NOMO-1 (cell line): ENCODE measurements around the gene USP54.
"Not testable (repeated sequence)": the region's sequence is repeated elsewhere in the genome, so short reads cannot be mapped to it uniquely, and the experiment has no call there.

Experiments
- DNase-seq, 2 experiments: peaks; one replicate each; lab custom pipeline; 2025; ENCODE audit not compliant: unreplicated experiment in 2 of 2; lab: John Stamatoyannopoulos, UW

USP54 gene

GRCh38 chr10:73591935-73592699 is 975 bp upstream of the USP54 start:
- DNase-seq, result peak; percentile 22 to 56

DNA sequence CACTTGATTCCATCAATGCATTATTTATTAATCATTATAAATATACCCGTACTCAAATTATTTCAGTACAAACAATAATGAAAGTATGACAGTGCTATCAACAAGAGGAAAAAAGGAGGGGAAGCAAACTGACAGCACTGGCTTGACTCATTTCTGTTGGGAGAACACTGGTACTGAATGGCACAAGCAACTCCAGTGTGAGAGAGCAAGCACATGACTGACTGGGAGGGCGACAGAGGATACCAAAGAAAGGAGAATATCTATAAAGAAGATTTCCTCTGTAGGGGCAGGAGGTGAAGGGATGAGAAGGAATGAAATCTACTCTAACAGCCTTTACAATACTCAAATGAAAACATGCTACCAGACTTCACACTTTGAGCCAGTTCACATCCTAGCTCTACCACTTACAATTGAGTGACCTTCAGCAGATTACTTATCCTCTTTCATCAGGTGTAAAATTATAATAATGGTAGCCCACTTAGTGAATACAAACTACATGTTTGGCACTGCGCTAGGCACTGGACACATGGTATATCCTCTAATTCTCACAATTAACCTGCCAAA is 1.5 kb downstream of the USP54 start:
- no peak for DNase-seq

- DNase-seq, result peak in 1 of 2 experiments; percentile 34
Observed at GRCh38 chr10:73588656-73589055, 2.5 kb downstream of the USP54 start.

DNA sequence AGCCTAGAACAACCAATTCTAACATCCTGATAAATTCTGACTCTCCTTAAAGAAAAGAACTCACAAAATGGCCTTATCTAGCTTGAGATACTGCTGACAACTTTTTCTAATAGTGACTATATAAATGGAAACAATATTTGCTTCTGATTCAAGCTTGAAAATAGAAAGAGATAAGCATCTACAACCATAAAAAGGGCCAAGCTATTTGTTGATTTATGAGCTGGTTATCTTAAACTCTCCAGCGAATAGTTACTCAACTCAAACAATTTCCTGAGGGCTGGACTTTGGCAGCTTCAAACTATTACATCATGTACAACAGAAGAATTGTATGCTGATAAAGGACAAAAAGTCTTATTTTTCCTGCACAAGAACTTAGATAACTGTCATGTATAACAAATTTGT is 4.6 kb downstream of the USP54 start:
- DNase-seq, result peak; percentile 68 to 76

DNA sequence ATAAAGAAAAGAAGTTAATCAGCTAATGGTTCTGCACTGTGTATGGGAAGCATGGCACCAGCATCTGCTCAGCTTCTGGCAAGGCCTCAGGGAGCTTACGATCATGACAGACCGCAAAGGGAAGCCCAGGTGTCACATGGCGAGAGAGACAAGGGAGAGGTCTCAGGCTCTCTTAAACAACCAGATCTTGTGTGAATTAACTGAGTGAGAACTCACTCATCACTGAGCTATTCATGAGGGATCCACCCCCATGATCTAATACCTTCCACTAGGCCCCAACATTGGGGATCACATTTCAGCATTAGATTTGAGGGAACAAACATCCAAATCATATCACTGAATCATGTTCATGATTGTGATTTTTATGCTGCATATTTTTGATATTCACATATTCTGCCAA is 5.8 kb downstream of the USP54 start:
- no peak for DNase-seq

- no peak for DNase-seq
Observed at GRCh38 chr10:73584737-73585136, 6.4 kb downstream of the USP54 start.

DNA sequence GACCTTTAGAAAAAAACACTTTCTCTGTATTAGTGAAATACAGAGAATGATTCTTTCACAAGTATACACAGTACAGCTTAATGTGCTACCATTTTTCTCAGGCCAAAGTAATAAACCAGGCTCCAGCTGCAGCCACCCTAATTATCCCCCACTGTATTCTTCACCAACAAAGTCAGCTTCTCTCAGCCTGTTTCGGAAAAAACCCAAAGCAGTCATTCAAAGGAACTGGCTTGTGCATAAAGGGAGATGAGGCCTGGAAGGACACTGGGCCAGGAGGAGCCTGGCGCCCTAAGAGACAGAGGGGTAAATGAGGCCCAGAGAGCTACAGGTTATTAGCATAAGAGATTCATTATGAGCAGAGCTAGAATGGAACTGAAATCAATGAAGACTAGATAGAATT is 9.2 kb downstream of the USP54 start:
- DNase-seq, result no peak

- not testable (repeated sequence) for DNase-seq
Observed at GRCh38 chr10:73578927-73579326, 12.2 kb downstream of the USP54 start.

- no peak for DNase-seq
Observed at GRCh38 chr10:73577788-73578187, 13.4 kb downstream of the USP54 start.

GRCh38 chr10:73576890-73577591 is 14.1 kb downstream of the USP54 start:
- no peak for DNase-seq

DNA sequence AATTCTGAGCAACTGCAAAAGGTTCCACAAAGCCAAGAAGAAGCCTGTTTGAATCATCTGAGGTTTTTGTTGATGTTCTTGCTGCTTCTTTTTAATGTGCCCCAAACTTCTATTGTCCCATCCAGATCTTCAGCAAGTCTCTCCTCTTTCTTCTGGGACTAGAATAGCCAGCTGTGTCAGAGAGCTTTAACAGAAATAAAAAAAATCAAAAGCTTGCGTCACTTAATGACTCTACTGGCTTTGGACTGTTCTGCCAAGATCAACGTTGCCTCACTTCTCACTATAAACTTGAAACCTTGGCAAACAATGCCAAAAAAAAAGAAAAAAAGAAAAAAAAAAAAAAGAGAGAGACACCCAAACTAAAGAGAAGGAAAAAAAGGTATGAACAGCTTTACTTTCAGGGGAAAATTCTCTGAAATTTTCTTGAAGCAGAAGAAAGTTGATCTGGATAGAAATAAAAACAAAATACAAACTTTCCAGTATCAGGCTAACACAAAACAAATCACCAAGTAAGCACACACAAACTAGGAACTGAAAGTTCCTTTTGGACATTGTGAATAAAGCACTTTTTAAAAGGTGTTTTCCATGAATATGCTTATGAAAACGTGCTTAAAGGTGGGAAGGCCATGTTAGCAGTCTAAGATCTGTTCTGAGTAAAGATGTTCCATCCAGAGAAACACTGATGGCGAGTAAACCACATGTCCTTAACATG is 14.8 kb downstream of the USP54 start:
- DNase-seq, result peak in 1 of 2 experiments; percentile 60

- DNase-seq, result not testable (repeated sequence)
Observed at GRCh38 chr10:73567025-73567424, 24.1 kb downstream of the USP54 start.

DNA sequence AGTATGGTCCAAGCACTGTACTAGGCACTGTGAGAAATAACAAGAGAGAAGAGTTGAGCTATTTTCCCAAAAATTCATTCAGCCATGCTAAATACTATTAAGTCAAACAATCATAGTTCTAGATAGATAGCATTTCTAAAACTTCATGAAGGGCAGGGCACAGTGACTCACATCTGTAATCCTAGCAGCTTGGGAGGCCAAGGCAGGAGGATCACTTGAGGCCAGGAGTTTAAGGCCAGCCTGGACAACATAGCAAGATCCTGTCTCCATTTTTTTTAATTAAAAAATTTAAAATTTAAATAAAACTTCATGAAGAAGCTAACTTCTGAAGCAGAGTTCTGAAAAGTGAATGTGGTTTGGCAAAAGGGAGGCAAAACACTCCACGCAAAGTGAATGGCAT is 29.9 kb downstream of the USP54 start:
- DNase-seq, result no peak

GRCh38 chr10:73559590-73559989 is 31.6 kb downstream of the USP54 start:
- no peak for DNase-seq

GRCh38 chr10:73556855-73557254 is 34.3 kb downstream of the USP54 start:
- DNase-seq, result no peak

GRCh38 chr10:73554721-73555120 is 36.4 kb downstream of the USP54 start:
- DNase-seq, result no peak

DNA sequence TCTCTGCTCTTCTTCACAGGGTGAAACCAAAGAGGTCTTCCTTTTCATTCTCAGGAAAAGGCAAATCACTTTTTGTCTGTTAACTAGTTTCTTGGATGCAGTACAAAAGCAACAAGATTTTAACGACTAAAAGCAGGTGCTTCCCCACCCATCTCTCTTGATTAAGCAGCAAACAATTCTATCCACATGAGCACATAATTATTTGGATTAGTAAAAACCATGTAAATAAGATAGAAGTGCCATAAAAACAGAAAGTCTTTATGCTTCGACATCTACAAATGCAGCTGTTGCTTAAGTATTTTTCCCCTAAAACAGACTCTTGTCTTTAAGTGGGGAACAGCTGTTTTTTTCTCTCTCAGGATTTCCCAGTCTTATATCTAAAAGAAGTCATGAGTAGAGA is 37.4 kb downstream of the USP54 start:
- no peak for DNase-seq

DNA sequence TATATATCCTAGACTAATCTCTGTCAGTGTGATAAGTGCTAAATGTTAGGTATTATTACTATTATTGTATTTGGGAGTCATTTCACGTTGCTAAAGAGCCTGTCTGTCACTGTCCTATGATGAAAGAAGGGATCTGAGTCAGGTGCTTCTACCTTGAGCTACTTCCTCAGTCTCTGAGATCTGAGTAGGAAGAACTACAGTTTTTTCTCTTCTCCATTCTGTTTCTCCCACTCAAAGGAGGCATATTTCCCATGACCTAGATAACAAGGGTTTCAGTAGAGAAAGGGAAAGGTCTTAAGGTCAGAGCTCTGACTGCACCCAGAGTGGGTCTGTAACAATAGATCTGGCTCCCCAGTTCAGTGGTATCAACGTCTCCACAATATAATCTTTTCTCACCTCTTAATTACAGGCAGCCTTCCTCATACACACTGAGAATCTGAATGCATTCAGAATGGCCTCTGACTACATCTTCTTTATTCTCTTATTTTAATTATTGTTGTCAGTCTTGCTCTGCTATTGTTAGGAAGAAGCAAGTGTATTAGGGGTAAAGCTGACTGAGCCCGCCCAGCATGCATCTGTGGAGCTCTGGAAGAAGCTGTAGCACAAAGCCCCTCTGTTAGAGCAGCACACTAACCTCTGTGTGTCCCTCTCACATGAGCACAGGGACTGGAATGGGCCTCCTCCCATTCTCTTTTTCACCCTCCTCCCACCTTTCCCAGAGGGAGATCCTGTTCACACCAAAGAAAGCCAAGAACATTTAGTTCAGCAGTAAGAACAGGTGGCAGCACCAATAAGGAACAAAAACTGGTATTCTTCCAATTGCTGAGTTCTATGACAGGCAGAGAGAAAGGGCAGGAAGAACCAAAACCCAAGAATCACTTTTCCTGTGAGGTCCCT is 38.1 kb downstream of the USP54 start:
- no peak for DNase-seq

DNA sequence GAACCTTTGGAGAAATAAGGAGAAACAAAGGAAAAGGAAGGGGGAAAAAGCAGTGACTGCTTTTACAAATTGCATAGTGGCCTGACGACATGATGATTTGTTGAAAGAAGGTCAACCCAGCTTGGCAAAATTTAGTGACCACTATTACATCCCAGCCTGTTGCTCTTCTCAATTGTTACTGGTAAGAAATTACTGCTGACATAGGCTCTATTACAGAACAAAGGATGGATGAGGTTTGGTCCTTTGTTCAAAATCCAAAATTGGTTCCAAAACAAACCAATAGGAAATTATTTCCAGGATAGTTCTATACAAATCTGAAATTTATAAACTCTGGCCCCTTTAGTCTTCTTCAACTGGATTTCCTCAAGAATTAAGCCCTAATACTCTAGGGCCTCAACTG is 39.6 kb downstream of the USP54 start:
- DNase-seq, result no peak

DNA sequence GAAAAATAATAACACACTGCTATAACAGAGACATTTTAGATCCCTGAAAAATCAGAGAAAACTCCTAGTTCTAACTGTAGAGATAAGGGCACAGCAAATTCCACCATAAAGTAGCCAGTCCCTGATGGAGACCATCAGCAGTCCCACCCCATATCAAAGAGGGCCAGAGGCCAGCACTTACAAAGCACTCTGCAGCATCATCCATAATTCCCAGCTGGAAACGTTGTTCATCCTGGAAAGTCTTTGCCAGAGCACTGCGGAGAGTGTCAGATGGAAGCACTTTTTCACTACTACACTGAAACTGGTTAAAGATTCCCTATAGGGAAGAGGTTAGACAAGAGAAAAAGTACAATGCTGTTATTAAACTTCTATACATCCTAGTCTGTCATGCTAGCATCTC is 45.8 kb downstream of the USP54 start:
- no peak for DNase-seq
